HepG2 (cell line): ENCODE measurements around the gene CACNB4. TPM values are rescaled to one million over a fixed set of nuclear protein-coding genes. Genes with fewer than 3 reads are reported as not detected.

Source experiments
- ATAC-seq: fragments of 200-7000 bp; cut with Tn5 transposase; 3 replicates; pipeline ENCODE4 v1.9.1; 2020; ENCODE audit warnings: mild to moderate bottlenecking, moderate library complexity
- BruUV-seq: library from RNA; stranded (reverse); fragments of 400-500 nt; replicated peaks from 2 replicates; lab custom pipeline; 2021; lab: Mats Ljungman, UMichigan
- CTCF ChIA-PET: fragments of 300-600 bp; formaldehyde crosslinking; extraction: SDS; loops from one replicate; lab custom pipeline; 2021; ENCODE audit warnings: low total read pairs, inconsistent platforms, low intra/inter-chr PET ratio; lab: Yijun Ruan, JAX
- POLR2A ChIA-PET: fragments of 350-600 bp; sonication (Branson Sonifier 250); formaldehyde crosslinking; loops from one replicate; lab custom pipeline; 2020; ENCODE audit warnings: antibody characterized with exemption, inconsistent platforms; lab: Yijun Ruan, JAX
- DNase-seq: peaks from one replicate; pipeline ENCODE4 v3.0.0-alpha.2; 2015; ENCODE audit warnings: low spot score
- FAIRE-seq: peaks from 3 replicates; lab custom pipeline; 2011; peaks lifted over from hg19 to GRCh38; lab: Jason Lieb, UNC
- H2AFZ ChIP-seq: one replicate; pipeline ENCODE4 v1.6.1; 2011; ENCODE audit warnings: low read length, inconsistent platforms
- H3K27ac ChIP-seq: fragments of 300-600 bp; 3 replicates; pipeline ENCODE4 v1.8.0; 2011; ENCODE audit warnings: mixed run types, mild to moderate bottlenecking, mixed read lengths, low read length, inconsistent platforms; ENCODE audit not compliant: insufficient read depth; ENCODE audit errors: extremely low read length
- H3K27me3 ChIP-seq, 2 experiments: fragments of 200-600 bp in 1 of 2; 2 replicates in 1 of 2; 3 replicates in 1 of 2; pipeline versions ENCODE4 v1.6.0 to v1.8.0; 2011; ENCODE audit warnings: low read length in 2 of 2, mild to moderate bottlenecking in 2 of 2, moderate library complexity in 2 of 2, inconsistent platforms in 1 of 2; ENCODE audit not compliant: insufficient read depth in 2 of 2, control insufficient read depth in 1 of 2
- H3K36me3 ChIP-seq, 2 experiments: fragments of 200-600 bp in 1 of 2; replicated peaks in 1 of 2; 2 replicates in 1 of 2; 3 replicates in 1 of 2; pipeline versions ENCODE4 v1.5.1 to v1.8.0; 2011; ENCODE audit warnings: low read length in 2 of 2, inconsistent platforms in 1 of 2; ENCODE audit not compliant: insufficient read depth in 2 of 2, control insufficient read depth in 1 of 2
- H3K4me1 ChIP-seq: 2 replicates; pipeline ENCODE4 v1.5.1; 2012; ENCODE audit warnings: low read length, inconsistent platforms; ENCODE audit not compliant: insufficient read depth
- H3K4me2 ChIP-seq: 2 replicates; pipeline ENCODE4 v1.6.0; 2011; ENCODE audit warnings: low read depth, low read length, inconsistent platforms
- H3K4me3 ChIP-seq, 3 experiments: fragments of 200-600 bp in 1 of 3; sonication (generic), shearing (Covaris generic) in 1 of 3; replicated peaks in 1 of 3; 2 replicates each; pipeline ENCODE4 v1.5.1; 2011 to 2016; ENCODE audit warnings: low read length in 3 of 3, inconsistent platforms in 2 of 3, low read depth in 2 of 3, mild to moderate bottlenecking in 2 of 3, control low read depth in 1 of 3, mixed read lengths in 1 of 3; ENCODE audit not compliant: insufficient read depth in 1 of 3
- H3K79me2 ChIP-seq: one replicate; pipeline ENCODE4 v1.6.1; 2011; ENCODE audit warnings: low read length, inconsistent platforms; ENCODE audit not compliant: insufficient read depth
- H3K9ac ChIP-seq: 2 replicates; pipeline ENCODE4 v1.6.0; 2011; ENCODE audit warnings: mild to moderate bottlenecking, low read depth, low read length, inconsistent platforms; ENCODE audit not compliant: insufficient read depth
- H3K9me3 ChIP-seq: 2 replicates; pipeline ENCODE4 v1.5.1; 2012; ENCODE audit warnings: mild to moderate bottlenecking, low read length
- H4K20me1 ChIP-seq: 2 replicates; pipeline ENCODE4 v1.6.0; 2011; ENCODE audit warnings: inconsistent platforms, mild to moderate bottlenecking, low read length, moderate library complexity; ENCODE audit not compliant: insufficient read depth
- MXI1 ChIP-seq: IDR thresholded peaks from 3 replicates; pipeline ENCODE4 v1.6.1; 2012; ENCODE audit warnings: low read depth, low read length, inconsistent platforms, borderline replicate concordance
- RBM22 ChIP-seq: fragments of 200-400 bp; formaldehyde crosslinking; optimal IDR thresholded peaks from 2 replicates; pipeline ENCODE3; 2017; ENCODE audit warnings: mild to moderate bottlenecking, low read length, moderate library complexity
- ZNF879 ChIP-seq: sonication (generic); formaldehyde crosslinking; IDR thresholded peaks from 2 replicates; pipeline ENCODE4 v1.8.1; 2023; ENCODE audit warnings: missing genetic modification reagents
- WGBS: methylation state at CpG from one replicate; pipeline ENCODE4 v1.1.6; 2017; ENCODE audit warnings: low lambda C conversion rate; 5-methylcytosine and 5-hydroxymethylcytosine counted together
- in situ Hi-C: cut with HindIII; loops from 2 replicates; pipeline ENCODE4 v1.10.0; 2017; ENCODE audit warnings: low pct_unique_long_range_greater_than_20kb; ENCODE audit not compliant: extremely low pct_ligation_motif_present
- intact Hi-C: fragments of 100-400 bp; cut with micrococcal nuclease; formaldehyde crosslinking; loops from one replicate; pipeline ENCODE4 v1.10.0; 2022; ENCODE audit not compliant: unreplicated experiment
- polyA plus RNA-seq, 8 experiments: library from polyadenylated mRNA; depleted of rRNA in 3 of 8; stranded (reverse) in 7 of 8; unstranded in 1 of 8; fragments of >200 nt; fragmentation: Illumina TruSeq in 4 of 8; extraction: Trizol in 4 of 8; gene quantifications; 2 replicates each; pipeline versions ENCODE4 v1.2.1 to v1.2.3, GENCODE V29; 2011 to 2016; ENCODE audit warnings: low read depth in 4 of 8, missing spikeins in 1 of 8, mixed read lengths in 1 of 8; ENCODE audit not compliant: insufficient read depth in 1 of 8
- total RNA-seq, 5 experiments: library from RNA; depleted of rRNA; stranded (reverse); fragments of >200 nt; fragmentation: Illumina TruSeq; extraction: Trizol; gene quantifications; 2 replicates each; pipeline ENCODE4 v1.2.3, GENCODE V29; 2016; ENCODE audit warnings: low read depth in 1 of 5
- TF ChIP-seq, protein P1 (sequence below): sonication (generic); formaldehyde crosslinking; IDR thresholded peaks from 2 replicates; pipeline ENCODE4 v1.4.0; 2020; ENCODE audit warnings: missing genetic modification reagents
- TF ChIP-seq, protein P2 (sequence below): sonication (generic); formaldehyde crosslinking; IDR thresholded peaks from 2 replicates; pipeline ENCODE4 v1.5.0; 2020; ENCODE audit warnings: mild to moderate bottlenecking, missing genetic modification reagents
- TF ChIP-seq, protein P3 (sequence below): sonication (generic); formaldehyde crosslinking; IDR thresholded peaks from 2 replicates; pipeline ENCODE4 v1.4.0; 2020; ENCODE audit warnings: missing genetic modification reagents
- TF ChIP-seq, protein P4 (sequence below): sonication (generic); formaldehyde crosslinking; IDR thresholded peaks from 2 replicates; pipeline ENCODE4 v1.9.0; 2021; ENCODE audit warnings: missing genetic modification reagents, borderline replicate concordance
- TF ChIP-seq, protein P5 (sequence below): sonication (generic); formaldehyde crosslinking; conservative IDR thresholded peaks from 2 replicates; pipeline ENCODE4 v1.4.0; 2020; ENCODE audit warnings: mild to moderate bottlenecking, missing genetic modification reagents, moderate library complexity

Gene CACNB4
- total and polyA plus RNA-seq, 2 of the 13 experiments (the other 11 are each of a cell fraction or from before 2014, with no cell fraction given) = 5.1 to 14.3 TPM

DNA sequence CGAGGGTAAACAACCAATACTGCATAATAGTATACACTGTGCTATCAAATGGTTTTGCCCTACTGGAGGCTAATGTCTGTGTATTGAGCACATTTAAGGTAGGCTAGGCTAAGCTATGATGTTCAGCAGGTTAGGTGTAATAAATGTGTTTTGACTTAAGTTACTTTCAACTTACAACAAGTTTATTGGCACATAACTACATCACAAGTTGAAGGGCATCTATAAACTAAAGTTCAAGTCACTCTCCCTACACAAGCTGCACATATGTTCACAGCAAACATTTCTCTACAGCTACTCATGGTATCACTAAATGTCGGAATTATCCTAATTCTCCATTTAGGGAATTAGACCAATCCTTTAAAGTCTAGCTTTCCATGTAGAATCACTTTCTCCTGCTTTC lies 282.0 kb downstream of the CACNB4 start:
- FAIRE-seq = no peak
- CTCF ChIA-PET = no interaction called here

More for the DNA sequence above, 282.0 kb downstream of the CACNB4 start:
- Histone ChIP-seq H3K4me2 (no peak overlapping the region), H4K20me1 (peaks cover 49% of the 10 kb centered on the region), H3K4me3 (no peak overlapping the region), H3K36me3 (peaks cover 15 to 53% of the 10 kb centered on the region in 2 experiments), H3K27ac (no peak overlapping the region), H2AFZ (no peak overlapping the region), H3K9ac (no peak overlapping the region), H3K9me3 (peaks cover 2% of the 10 kb centered on the region), H3K27me3 (no peaks in the 10 kb centered on the region), H3K79me2 (peaks cover 70% of the 10 kb centered on the region), H3K4me1 (peaks cover 10% of the 10 kb centered on the region; the same call in 1 of the 2 replicates)
- in situ Hi-C loops (no loop called here), intact Hi-C loops (no loop called here)
- 97% methylated on average over 2 of the region's 2 CpGs for WGBS
- TF ChIP-seq, protein P1, sequence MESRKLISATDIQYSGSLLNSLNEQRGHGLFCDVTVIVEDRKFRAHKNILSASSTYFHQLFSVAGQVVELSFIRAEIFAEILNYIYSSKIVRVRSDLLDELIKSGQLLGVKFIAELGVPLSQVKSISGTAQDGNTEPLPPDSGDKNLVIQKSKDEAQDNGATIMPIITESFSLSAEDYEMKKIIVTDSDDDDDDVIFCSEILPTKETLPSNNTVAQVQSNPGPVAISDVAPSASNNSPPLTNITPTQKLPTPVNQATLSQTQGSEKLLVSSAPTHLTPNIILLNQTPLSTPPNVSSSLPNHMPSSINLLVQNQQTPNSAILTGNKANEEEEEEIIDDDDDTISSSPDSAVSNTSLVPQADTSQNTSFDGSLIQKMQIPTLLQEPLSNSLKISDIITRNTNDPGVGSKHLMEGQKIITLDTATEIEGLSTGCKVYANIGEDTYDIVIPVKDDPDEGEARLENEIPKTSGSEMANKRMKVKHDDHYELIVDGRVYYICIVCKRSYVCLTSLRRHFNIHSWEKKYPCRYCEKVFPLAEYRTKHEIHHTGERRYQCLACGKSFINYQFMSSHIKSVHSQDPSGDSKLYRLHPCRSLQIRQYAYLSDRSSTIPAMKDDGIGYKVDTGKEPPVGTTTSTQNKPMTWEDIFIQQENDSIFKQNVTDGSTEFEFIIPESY (CRISPR knock-in tag) = no peak
- TF ChIP-seq, protein P2, sequence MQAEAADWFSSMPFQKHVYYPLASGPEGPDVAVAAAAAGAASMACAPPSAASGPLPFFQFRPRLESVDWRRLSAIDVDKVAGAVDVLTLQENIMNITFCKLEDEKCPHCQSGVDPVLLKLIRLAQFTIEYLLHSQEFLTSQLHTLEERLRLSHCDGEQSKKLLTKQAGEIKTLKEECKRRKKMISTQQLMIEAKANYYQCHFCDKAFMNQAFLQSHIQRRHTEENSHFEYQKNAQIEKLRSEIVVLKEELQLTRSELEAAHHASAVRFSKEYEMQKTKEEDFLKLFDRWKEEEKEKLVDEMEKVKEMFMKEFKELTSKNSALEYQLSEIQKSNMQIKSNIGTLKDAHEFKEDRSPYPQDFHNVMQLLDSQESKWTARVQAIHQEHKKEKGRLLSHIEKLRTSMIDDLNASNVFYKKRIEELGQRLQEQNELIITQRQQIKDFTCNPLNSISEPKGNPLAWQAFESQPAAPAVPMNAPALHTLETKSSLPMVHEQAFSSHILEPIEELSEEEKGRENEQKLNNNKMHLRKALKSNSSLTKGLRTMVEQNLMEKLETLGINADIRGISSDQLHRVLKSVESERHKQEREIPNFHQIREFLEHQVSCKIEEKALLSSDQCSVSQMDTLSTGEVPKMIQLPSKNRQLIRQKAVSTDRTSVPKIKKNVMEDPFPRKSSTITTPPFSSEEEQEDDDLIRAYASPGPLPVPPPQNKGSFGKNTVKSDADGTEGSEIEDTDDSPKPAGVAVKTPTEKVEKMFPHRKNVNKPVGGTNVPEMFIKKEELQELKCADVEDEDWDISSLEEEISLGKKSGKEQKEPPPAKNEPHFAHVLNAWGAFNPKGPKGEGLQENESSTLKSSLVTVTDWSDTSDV (CRISPR knock-in tag) = no peak
- TF ChIP-seq RBM22 (peak; percentile 34), ZNF879 (CRISPR knock-in tag) (no peak), MXI1 (no peak)
- TF ChIP-seq, protein P3, sequence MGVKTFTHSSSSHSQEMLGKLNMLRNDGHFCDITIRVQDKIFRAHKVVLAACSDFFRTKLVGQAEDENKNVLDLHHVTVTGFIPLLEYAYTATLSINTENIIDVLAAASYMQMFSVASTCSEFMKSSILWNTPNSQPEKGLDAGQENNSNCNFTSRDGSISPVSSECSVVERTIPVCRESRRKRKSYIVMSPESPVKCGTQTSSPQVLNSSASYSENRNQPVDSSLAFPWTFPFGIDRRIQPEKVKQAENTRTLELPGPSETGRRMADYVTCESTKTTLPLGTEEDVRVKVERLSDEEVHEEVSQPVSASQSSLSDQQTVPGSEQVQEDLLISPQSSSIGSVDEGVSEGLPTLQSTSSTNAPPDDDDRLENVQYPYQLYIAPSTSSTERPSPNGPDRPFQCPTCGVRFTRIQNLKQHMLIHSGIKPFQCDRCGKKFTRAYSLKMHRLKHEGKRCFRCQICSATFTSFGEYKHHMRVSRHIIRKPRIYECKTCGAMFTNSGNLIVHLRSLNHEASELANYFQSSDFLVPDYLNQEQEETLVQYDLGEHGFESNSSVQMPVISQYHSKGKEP (CRISPR knock-in tag) = no peak
- TF ChIP-seq, protein P4, sequence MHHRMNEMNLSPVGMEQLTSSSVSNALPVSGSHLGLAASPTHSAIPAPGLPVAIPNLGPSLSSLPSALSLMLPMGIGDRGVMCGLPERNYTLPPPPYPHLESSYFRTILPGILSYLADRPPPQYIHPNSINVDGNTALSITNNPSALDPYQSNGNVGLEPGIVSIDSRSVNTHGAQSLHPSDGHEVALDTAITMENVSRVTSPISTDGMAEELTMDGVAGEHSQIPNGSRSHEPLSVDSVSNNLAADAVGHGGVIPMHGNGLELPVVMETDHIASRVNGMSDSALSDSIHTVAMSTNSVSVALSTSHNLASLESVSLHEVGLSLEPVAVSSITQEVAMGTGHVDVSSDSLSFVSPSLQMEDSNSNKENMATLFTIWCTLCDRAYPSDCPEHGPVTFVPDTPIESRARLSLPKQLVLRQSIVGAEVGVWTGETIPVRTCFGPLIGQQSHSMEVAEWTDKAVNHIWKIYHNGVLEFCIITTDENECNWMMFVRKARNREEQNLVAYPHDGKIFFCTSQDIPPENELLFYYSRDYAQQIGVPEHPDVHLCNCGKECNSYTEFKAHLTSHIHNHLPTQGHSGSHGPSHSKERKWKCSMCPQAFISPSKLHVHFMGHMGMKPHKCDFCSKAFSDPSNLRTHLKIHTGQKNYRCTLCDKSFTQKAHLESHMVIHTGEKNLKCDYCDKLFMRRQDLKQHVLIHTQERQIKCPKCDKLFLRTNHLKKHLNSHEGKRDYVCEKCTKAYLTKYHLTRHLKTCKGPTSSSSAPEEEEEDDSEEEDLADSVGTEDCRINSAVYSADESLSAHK (CRISPR knock-in tag) = no peak
- TF ChIP-seq, protein P5, sequence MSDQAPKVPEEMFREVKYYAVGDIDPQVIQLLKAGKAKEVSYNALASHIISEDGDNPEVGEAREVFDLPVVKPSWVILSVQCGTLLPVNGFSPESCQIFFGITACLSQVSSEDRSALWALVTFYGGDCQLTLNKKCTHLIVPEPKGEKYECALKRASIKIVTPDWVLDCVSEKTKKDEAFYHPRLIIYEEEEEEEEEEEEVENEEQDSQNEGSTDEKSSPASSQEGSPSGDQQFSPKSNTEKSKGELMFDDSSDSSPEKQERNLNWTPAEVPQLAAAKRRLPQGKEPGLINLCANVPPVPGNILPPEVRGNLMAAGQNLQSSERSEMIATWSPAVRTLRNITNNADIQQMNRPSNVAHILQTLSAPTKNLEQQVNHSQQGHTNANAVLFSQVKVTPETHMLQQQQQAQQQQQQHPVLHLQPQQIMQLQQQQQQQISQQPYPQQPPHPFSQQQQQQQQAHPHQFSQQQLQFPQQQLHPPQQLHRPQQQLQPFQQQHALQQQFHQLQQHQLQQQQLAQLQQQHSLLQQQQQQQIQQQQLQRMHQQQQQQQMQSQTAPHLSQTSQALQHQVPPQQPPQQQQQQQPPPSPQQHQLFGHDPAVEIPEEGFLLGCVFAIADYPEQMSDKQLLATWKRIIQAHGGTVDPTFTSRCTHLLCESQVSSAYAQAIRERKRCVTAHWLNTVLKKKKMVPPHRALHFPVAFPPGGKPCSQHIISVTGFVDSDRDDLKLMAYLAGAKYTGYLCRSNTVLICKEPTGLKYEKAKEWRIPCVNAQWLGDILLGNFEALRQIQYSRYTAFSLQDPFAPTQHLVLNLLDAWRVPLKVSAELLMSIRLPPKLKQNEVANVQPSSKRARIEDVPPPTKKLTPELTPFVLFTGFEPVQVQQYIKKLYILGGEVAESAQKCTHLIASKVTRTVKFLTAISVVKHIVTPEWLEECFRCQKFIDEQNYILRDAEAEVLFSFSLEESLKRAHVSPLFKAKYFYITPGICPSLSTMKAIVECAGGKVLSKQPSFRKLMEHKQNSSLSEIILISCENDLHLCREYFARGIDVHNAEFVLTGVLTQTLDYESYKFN (CRISPR knock-in tag) = no peak
- BruUV-seq = no TSS peak
- no peak for ATAC-seq
- no peak for DNase-seq
- POLR2A ChIA-PET = interaction anchor here (1.5 kb wide), 1 partner anchor 11 kb away, joined by 6 read pairs; the partner anchor contains the start of gene ARL5A
